GOT3 (cell line): ENCODE data around the gene FGB.
"Not testable (repeated sequence)": the region's sequence is repeated elsewhere in the genome, so short reads cannot be mapped to it uniquely, and the experiment has no call there.

Source experiments
- DNase-seq: peaks from one replicate; lab custom pipeline; 2025; ENCODE audit warnings: mixed read lengths; lab: John Stamatoyannopoulos, UW

FGB gene

DNA sequence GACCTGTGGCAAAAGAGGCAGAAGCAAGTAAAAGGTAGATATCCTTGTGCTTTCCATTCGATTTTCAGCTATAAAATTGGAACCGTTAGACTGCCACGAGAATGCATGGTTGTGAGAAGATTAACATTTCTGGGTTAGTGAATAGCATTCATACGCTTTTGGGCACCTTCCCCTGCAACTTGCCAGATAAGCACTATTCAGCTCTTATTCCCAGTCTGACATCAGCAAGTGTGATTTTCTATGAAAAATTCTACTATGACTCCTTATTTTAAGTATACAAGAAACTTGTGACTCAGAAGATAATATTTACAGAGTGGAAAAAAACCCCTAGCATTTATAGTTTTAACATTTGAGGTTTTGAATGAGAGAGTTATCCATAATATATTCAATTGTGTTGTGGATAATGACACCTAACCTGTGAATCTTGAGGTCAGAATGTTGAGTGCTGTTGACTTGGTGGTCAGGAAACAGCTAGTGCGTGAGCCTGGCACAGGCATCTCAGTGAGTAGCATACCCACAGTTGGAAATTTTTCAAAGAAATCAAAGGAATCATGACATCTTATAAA, 3.9 kb downstream of the FGB start:
- DNase-seq, result no peak

DNA sequence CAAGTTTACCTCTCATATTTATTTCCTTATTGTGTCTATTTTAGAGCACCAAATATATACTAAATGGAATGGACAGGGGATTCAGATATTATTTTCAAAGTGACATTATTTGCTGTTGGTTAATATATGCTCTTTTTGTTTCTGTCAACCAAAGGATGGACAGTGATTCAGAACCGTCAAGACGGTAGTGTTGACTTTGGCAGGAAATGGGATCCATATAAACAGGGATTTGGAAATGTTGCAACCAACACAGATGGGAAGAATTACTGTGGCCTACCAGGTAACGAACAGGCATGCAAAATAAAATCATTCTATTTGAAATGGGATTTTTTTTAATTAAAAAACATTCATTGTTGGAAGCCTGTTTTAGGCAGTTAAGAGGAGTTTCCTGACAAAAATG, 6.2 kb downstream of the FGB start:
- DNase-seq, result no peak

DNA sequence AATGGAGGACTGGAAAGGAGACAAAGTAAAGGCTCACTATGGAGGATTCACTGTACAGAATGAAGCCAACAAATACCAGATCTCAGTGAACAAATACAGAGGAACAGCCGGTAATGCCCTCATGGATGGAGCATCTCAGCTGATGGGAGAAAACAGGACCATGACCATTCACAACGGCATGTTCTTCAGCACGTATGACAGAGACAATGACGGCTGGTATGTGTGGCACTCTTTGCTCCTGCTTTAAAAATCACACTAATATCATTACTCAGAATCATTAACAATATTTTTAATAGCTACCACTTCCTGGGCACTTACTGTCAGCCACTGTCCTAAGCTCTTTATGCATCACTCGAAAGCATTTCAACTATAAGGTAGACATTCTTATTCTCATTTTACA, 6.8 kb downstream of the FGB start:
- no peak for DNase-seq

DNA sequence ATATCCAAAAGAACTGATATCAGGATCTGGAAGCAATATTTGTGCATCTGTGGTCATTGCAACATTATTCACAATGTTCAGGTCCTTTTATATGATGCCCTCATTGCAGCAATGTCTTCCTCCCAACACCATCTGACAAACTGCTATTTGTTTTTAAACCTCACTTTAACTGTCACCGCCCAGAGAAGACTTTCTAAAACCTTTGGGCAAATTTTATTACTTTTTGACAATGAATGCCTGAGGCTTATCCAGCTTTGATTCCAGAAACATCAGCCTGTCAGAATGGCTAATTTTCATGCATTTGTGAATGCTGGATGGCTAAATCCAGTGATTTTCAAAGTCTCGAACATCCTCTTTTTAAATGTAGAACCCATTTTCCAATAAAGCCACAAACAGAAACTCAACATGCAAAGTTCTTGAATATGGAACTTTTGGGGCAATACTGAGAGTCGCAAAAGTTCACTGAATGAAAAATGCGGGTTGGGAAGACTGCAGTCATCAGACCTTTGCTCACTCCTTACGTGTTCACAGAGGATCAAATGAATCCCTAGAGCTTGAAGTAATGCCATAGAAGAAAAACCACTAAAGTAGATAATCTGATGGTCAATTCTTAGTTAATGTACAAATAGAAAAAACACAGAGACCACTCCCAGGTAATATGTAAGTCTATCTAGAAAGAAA, 10.5 kb downstream of the FGB start:
- no peak for DNase-seq

DNA sequence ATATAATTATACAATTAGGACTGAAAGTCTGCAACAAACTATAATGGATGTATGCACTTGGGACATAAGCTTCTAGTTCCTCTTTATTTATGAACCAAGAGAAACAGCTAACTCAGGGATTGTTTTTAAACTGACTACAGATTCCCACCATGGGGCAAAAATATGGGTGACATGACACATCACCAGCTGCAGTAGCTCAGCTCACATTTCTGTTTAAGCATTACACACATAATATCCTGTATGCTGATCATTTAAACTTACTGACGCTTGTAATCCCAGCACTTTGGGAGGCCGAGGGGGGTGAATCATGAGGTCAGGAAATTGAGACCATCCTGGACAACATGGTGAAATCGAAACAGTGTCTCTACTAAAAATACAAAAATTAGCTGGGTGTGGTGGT, 11.5 kb downstream of the FGB start:
- DNase-seq, result no peak

DNA sequence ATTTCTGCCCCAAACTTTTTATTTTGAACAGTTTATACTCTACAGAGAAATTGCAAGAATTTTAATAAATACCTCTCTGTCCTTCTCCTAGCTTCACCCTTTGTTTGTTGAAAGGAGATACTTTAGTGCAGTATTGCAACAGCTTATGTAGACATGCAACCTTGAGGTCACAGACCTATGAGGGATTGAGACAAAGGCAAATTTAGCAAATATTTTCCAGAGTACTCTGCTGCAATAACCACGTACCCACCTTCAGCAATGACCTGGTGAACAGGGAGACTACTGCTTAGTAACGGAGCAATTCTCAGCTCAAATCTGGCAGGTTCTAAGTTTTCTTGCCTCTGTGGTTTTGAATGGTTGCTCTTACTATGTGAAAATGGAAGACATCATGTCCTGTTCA, 14.5 kb downstream of the FGB start:
- DNase-seq, result no peak

DNA sequence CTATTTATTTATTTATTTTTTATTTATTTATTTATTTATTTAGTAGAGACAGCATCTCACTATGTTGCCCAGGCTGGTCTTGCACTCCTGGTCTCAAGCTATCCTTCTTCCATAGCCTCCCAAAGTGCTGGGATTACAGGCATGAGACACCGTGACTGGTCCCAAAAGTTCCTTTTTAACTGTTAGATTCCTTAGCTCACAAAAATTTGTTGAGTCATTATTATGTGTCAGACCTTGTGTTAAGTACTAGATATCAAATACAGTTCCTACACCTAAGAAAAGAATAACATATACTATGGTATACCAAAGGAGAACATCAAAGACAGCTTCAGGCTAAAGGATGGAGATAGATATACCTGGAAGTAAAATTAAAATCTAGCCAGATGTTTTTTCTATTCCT, 16.1 kb downstream of the FGB start:
- DNase-seq, result no peak

DNA sequence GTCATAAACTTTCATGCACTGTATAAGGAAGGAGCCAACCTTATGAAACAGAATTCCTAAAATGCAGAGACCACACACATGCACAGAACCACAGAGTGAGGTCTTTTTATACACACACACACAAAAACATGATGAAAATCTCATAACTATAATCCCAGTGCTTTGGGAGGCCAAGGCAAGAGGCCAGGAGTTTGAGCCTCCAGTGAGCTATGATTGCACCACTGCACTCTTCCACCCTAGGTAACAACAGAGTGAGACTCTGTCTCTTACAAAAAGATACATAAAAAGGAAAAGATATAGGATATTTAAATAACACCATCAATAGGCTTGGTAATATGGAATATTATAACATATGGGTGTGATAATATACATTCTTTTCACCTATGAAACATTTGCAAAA, 17.1 kb downstream of the FGB start:
- DNase-seq, result no peak

DNA sequence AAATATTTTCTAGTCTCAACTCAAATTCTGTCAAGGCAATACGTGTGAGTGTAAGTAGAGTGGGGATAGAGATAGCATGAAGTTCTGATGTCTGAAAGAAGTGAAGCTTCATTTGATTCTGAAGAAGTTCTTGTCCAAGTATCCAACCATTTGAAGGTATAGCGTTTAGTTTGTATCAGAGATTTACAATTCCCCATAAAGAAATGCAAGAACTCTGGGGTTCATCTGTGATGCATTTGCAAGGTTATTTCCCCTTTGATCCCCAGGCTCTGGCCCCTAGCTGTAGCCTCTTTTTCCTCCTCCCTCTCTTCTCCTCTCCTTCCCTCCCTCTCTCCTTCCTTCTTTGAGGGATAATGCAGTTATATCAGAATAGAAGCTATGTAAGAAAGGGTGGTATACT, 19.9 kb downstream of the FGB start:
- DNase-seq, result no peak

DNA sequence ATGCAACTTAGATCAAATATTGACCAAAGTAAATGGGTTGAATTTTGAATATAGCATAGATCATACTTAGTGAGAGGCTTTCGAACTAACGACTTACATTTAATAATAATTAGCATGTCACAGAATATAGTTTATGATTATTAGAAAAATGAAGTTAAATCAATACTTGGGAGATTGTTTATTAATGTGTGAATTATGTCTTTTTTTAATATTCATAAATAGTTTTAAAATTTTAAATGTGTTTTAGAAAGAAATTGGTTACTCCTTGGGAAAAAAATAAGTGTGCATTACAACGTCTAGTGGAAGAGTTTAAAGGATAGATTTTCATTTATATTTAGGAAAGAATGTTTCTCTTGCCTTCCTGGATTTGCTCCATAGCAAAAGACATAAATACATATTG, 20.4 kb downstream of the FGB start:
- DNase-seq, result no peak

DNA sequence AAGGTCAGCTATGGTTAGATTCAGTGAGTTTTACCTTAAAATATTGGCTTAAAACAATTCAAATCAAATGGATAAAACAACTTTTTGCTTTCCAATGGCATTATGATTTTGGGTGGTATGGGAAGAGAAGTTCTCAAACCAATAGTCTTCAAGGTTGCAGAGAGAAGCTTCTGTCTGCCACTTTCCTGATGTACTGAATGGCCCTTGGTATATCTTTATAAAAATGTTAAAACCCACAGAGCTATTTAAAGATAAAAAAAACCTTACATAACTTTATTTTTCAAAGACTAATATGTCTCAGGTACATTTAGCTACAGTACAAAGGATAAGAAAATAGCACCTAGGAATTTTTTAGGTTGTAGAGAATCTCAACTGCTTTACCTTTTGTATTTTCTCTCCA, 20.9 kb downstream of the FGB start:
- DNase-seq, result no peak

GRCh38 chr4:154584259-154584658, 21.4 kb downstream of the FGB start:
- no peak for DNase-seq

DNA sequence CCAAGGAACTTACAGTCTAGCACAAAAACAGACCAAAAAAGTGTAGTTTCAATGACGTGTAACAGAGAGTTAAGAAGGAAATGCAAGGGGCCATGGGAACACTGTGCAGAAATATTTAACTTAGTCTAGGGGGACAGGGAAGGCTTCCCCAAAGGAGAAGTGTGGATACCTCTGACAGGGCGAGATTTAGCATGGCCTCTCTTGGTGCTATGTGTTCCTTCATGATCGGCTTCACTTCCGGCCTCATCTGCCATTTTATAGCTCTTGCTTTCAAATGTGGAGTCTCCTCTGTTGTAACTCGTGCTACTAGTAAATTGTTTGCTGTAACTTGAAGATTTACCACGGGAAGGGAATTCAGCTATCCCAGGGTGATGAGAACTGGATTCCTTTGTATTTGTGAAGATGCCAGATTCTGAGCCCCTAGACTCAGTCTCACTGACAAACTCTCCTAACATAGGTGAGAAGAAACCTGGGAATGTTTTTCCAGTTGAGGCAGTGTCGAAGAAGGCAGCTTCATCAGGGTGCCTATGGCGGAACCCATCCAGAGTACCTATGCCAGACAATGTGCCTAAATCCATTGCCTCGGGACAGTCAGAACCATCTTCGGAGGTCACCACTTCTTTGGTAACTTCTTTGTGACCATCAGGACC, 22.7 kb downstream of the FGB start:
- DNase-seq, result no peak

DNA sequence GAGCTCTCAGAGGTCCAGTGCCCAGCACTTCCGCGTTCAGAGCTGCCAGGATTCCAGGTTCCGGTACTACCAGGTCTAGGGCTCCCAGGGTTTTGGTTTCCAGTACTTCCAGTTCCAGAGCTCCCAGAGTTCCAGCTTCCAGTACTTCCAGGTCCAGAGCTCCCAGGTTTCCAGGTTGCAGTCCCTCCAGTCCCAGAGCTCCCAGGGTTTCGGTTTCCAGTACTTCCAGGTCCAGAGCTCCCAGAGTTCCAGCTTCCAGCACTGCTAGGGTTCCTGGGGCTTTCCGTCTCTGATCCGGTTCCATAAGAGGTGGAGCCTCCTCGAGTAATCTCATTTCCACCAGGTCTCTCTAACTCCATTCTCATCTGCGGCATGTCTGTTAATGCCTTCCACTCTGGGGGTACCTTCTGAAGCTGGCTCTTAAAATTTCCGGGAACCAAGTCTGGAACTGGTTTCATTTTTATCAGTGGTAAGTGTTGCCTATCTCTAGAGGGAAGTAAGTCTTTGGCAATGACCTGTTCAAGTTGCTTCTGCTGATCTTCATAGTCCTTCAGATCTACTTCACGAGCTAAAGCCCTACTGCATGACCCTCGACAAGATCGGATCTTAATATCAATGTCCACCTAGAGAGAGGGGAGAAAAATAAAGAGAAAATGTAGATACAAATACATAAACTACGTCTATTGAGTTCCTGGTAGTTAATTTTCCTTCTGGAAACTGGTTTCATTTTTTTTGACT, 23.7 kb downstream of the FGB start:
- no peak for DNase-seq

GRCh38 chr4:154588198-154588597, 25.4 kb downstream of the FGB start:
- DNase-seq, result no peak

DNA sequence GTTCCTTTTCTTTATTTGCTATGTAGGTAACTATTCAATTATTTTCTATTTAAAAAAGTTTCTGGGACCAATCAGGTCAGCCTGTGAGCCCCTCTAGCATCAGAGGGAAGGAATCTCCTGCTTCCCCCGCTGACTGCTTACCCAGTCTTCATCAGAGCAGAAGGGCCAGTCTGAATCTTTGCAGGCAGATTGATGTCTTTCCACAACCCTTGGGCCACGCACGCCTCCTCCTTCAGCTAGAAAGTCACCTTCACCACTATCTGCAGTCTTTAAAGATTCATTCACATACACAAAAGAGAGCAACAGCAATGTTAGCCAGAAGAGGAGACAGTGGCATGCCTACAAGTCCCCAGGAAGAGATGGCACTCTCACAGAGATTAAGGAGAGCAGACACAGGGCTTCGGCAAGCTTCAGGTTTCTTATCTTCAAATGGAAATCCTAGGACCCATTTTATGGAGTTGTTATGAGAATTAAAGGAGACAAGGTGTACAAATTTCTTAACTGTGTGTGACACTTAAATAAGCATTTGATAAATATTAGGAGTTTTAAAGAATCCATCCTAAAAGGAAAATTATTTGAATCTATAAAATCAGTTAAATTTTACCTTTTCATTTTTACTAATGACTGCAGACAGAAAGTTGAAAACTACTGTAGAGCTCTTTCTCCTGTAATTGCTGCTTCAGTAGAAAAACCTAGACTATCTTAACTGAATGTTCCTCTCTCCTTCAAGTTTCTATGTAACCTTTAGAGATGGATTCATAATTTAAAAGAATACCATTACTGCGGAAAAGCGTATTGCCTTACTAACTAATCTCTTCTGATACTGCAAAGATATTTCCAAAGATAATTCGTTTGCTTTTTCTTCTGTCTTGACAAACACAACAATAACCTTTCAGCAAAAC, 26.7 kb downstream of the FGB start:
- no peak for DNase-seq

DNA sequence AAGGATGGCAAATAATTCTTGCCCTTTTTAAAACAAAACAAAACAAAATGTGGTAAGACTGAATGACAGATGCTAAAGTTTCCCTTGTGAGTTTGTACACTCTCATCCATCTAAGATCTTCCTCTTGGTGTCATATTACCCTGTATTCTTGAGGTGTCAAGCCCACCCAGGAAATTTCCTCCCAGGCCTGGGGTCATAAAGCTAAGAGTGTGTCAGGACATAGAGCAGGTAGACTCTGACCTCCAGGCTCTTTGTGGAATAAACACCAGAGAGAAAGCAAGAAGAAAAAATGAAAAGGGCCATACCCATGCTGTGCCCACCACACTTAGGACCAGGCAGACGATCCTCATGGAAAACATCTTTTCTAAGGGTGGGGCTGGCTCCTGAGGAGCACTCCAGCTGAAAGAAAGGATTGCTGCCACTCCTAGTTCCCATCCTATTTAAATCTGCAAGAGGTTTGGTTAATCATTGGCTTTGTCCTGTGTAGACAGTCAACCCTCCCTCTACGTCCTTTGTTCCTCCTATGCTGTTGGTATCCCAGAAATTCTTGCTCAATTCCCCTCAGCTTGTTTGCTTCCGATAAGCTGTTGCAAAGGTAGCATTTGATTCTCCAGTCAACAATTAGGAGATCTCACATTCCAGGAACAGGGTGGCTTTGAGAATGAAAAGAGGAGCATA, 27.7 kb downstream of the FGB start, which contains the start of gene FGA:
TSS of gene FGA (minus strand) at position 414 of the 678 bp plus-strand sequence. CDS start at position 359, 55 bp downstream.
- no peak for DNase-seq

- DNase-seq, result no peak
Observed at GRCh38 chr4:154591890-154592289, 29.1 kb downstream of the FGB start.

GRCh38 chr4:154593868-154594267, 31.1 kb downstream of the FGB start:
- no peak for DNase-seq

- DNase-seq, result not testable (repeated sequence)
Observed at GRCh38 chr4:154594343-154594742, 31.5 kb downstream of the FGB start.

GRCh38 chr4:154595807-154596206, 33.0 kb downstream of the FGB start:
- DNase-seq, result no peak
